ENCODE measurements around the gene LILRB5. TPM values are rescaled to one million over a fixed set of nuclear protein-coding genes. Genes with fewer than 3 reads are reported as not detected.
"Not testable (repeated sequence)": the region's sequence is repeated elsewhere in the genome, so short reads cannot be mapped to it uniquely, and the experiment has no call there.

Gene LILRB5
- total RNA-seq, 2 experiments from 2014 or later, result not detected

GRCh38 chr19:54247106-54247930 lies 9.8 kb downstream of the LILRB5 start:
- peaks cover 22% of the 10 kb centered on the region for H3K27me3 Mint-ChIP-seq
- H3K27ac Mint-ChIP-seq, result no peak overlapping the region
- CTCF ChIA-PET, result interaction anchor here (0.9 to 1.3 kb wide), 2 partner anchors 19 to 145 kb away, joined by 3 to 5 read pairs; no protein-coding TSS in a partner anchor
- peaks cover 15% of the 10 kb centered on the region for H3K4me1 Mint-ChIP-seq
- H3K4me3 Mint-ChIP-seq, result peak overlapping the region; percentile 10
- ATAC-seq (peak; percentile 43), DNase-seq (no peak)
- no peaks in the 10 kb centered on the region for H3K36me3 Mint-ChIP-seq
- no peaks in the 10 kb centered on the region for H3K9me3 Mint-ChIP-seq (ENCODE audit: low read depth)

- DNase-seq (no peak), ATAC-seq (no peak)
- Mint-ChIP-seq H3K4me3 (no peak overlapping the region), H3K27ac (no peak overlapping the region), H3K4me1 (peaks cover 15% of the 10 kb centered on the region), H3K36me3 (no peaks in the 10 kb centered on the region), H3K27me3 (peaks cover 22% of the 10 kb centered on the region), H3K9me3 (ENCODE audit: low read depth) (no peaks in the 10 kb centered on the region)
- CTCF ChIA-PET, result no interaction called here
Measured at GRCh38 chr19:54245936-54246335, 11.1 kb downstream of the LILRB5 start.

GRCh38 chr19:54243809-54244208 lies 13.3 kb downstream of the LILRB5 start:
- CTCF ChIA-PET; H3K4me3 Mint-ChIP-seq; DNase-seq; H3K9me3 Mint-ChIP-seq (ENCODE audit: low read depth); ATAC-seq; H3K36me3 Mint-ChIP-seq; H3K27ac Mint-ChIP-seq: not testable (repeated sequence)
- peaks cover 15% of the 10 kb centered on the region for H3K4me1 Mint-ChIP-seq
- peaks cover 11% of the 10 kb centered on the region for H3K27me3 Mint-ChIP-seq

GRCh38 chr19:54242646-54243045 lies 14.4 kb downstream of the LILRB5 start, which contains the start of gene LILRA6:
Gene LILRA6 (minus strand): TSS chr19:54242790.
- H3K4me1 Mint-ChIP-seq; H3K27ac Mint-ChIP-seq; DNase-seq; H3K4me3 Mint-ChIP-seq; H3K36me3 Mint-ChIP-seq; H3K9me3 Mint-ChIP-seq (ENCODE audit: low read depth): not testable (repeated sequence)
- peak; percentile 42 for ATAC-seq
- CTCF ChIA-PET, result interaction anchor here (0.6 kb wide), 1 partner anchor 326 kb away, joined by 3 read pairs; no protein-coding TSS in a partner anchor
- H3K27me3 Mint-ChIP-seq, result peaks cover 17% of the 10 kb centered on the region

- H3K4me3 Mint-ChIP-seq; ATAC-seq; H3K4me1 Mint-ChIP-seq; CTCF ChIA-PET; H3K27ac Mint-ChIP-seq; H3K36me3 Mint-ChIP-seq; DNase-seq; H3K9me3 Mint-ChIP-seq (ENCODE audit: low read depth): not testable (repeated sequence)
- H3K27me3 Mint-ChIP-seq, result peaks cover 17% of the 10 kb centered on the region
Measured at GRCh38 chr19:54242234-54242633, 14.8 kb downstream of the LILRB5 start.

GRCh38 chr19:54240372-54241336 lies 16.4 kb downstream of the LILRB5 start:
- H3K4me1 Mint-ChIP-seq; CTCF ChIA-PET; DNase-seq; ATAC-seq; H3K36me3 Mint-ChIP-seq; H3K27ac Mint-ChIP-seq; H3K9me3 Mint-ChIP-seq (ENCODE audit: low read depth); H3K4me3 Mint-ChIP-seq: not testable (repeated sequence)
- H3K27me3 Mint-ChIP-seq, result peaks cover 24% of the 10 kb centered on the region

- H3K4me3 Mint-ChIP-seq; H3K36me3 Mint-ChIP-seq; H3K4me1 Mint-ChIP-seq; H3K9me3 Mint-ChIP-seq (ENCODE audit: low read depth); H3K27ac Mint-ChIP-seq; CTCF ChIA-PET; DNase-seq: not testable (repeated sequence)
- peaks cover 31% of the 10 kb centered on the region for H3K27me3 Mint-ChIP-seq
- ATAC-seq, result peak; percentile 16
Measured at GRCh38 chr19:54239491-54240371, 17.3 kb downstream of the LILRB5 start.

GRCh38 chr19:54233941-54234340 lies 23.1 kb downstream of the LILRB5 start:
- H3K9me3 Mint-ChIP-seq (ENCODE audit: low read depth), result no peaks in the 10 kb centered on the region
- DNase-seq (no peak), ATAC-seq (no peak)
- CTCF ChIA-PET, result interaction anchor here (0.9 to 1.6 kb wide), 5 partner anchors 32 to 75 kb away, joined by 3 to 8 read pairs (median 3); partner anchors contain the start of genes LENG1 and MBOAT7
- no peak overlapping the region for H3K27ac Mint-ChIP-seq
- H3K4me1 Mint-ChIP-seq, result peaks cover 4% of the 10 kb centered on the region
- peaks cover 63% of the 10 kb centered on the region for H3K27me3 Mint-ChIP-seq
- no peak overlapping the region for H3K4me3 Mint-ChIP-seq
- H3K36me3 Mint-ChIP-seq, result no peaks in the 10 kb centered on the region

GRCh38 chr19:54231077-54231931 lies 25.8 kb downstream of the LILRB5 start:
- Mint-ChIP-seq H3K27me3 (peaks cover 58% of the 10 kb centered on the region), H3K4me1 (peaks cover 4% of the 10 kb centered on the region), H3K4me3 (no peak overlapping the region), H3K9me3 (ENCODE audit: low read depth) (no peaks in the 10 kb centered on the region), H3K36me3 (no peaks in the 10 kb centered on the region), H3K27ac (no peak overlapping the region)
- CTCF ChIA-PET, result interaction anchor here (0.6 to 1.5 kb wide), 4 partner anchors 36 to 63 kb away, joined by 3 to 6 read pairs (median 3); no protein-coding TSS in a partner anchor
- DNase-seq (peak; percentile 87), ATAC-seq (peak; percentile 100)

- CTCF ChIA-PET, result interaction anchor here (0.7 kb wide), 1 partner anchor 66 kb away, joined by 3 read pairs; no protein-coding TSS in a partner anchor
- H3K4me3 Mint-ChIP-seq, result no peak overlapping the region
- no peak overlapping the region for H3K27ac Mint-ChIP-seq
- H3K36me3 Mint-ChIP-seq, result no peaks in the 10 kb centered on the region
- DNase-seq, result no peak
- H3K9me3 Mint-ChIP-seq (ENCODE audit: low read depth), result no peaks in the 10 kb centered on the region
- no peak for ATAC-seq
- H3K27me3 Mint-ChIP-seq, result peaks cover 48% of the 10 kb centered on the region
- H3K4me1 Mint-ChIP-seq, result peaks cover 4% of the 10 kb centered on the region
Measured at GRCh38 chr19:54230031-54230430, 27.0 kb downstream of the LILRB5 start.

GRCh38 chr19:54229146-54229545 lies 27.9 kb downstream of the LILRB5 start:
- Mint-ChIP-seq H3K9me3 (ENCODE audit: low read depth) (no peaks in the 10 kb centered on the region), H3K27ac (no peak overlapping the region), H3K27me3 (peaks cover 42% of the 10 kb centered on the region), H3K36me3 (no peaks in the 10 kb centered on the region), H3K4me1 (peaks cover 4% of the 10 kb centered on the region), H3K4me3 (no peak overlapping the region)
- ATAC-seq (no peak), DNase-seq (no peak)
- CTCF ChIA-PET, result no interaction called here

GRCh38 chr19:54224619-54225018 lies 32.5 kb downstream of the LILRB5 start:
- ATAC-seq; H3K36me3 Mint-ChIP-seq; DNase-seq; H3K9me3 Mint-ChIP-seq (ENCODE audit: low read depth); H3K4me3 Mint-ChIP-seq; H3K27ac Mint-ChIP-seq; H3K4me1 Mint-ChIP-seq: not testable (repeated sequence)
- H3K27me3 Mint-ChIP-seq, result peaks cover 21% of the 10 kb centered on the region
- CTCF ChIA-PET, result interaction anchor here (1.2 kb wide), 1 partner anchor 10 kb away, joined by 3 read pairs; no protein-coding TSS in a partner anchor

Data from activated CD8-positive, alpha-beta memory T cell treated with anti-CD3 and anti-CD28 coated beads, Interleukin-2, amount 10 ng/mL, durations not matched to agents 7 days and 5 days (primary cell).